ENCODE data around the gene GLIS2. TPM values are rescaled to one million over a fixed set of nuclear protein-coding genes. Genes with fewer than 3 reads are reported as not detected.

Gene GLIS2
- total RNA-seq, 2 experiments from 2014 or later: 0.15 to 0.25 TPM

DNA sequence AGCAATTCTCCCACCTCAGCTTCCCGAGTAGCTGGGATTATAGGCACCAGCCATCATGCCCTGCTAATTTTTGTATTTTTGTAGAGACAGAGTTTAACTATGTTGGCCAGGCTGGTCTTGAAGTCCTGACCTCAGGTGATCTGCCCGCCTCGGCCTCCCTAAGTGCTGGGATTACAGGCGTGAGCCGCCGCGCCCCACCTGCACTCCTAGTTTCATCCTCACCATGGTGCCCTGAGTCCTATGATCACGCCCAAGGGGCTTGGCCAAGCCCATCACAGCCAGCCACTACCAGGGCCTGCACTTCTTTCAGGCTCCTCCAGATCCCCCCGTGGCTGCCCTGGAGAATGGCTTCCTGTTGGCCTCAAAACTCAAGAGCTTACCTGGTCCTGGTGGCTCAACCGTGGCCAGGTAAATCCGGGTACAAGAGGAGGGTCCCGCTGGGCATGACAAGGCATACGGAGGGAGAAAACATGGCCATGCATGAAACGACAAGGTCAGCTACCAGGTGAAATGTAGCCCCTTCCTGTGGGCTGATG lies 22.6 kb upstream of the GLIS2 start:
- ChIA-PET CTCF (interaction anchor here (0.6 to 1.0 kb wide), 3 partner anchors 11 to 286 kb away, joined by 3 read pairs; no protein-coding TSS in a partner anchor), POLR2A (no interaction called here)

- ChIA-PET POLR2A (no interaction called here), CTCF (interaction anchor here (0.8 kb wide), 1 partner anchor 21 kb away, joined by 3 read pairs; no protein-coding TSS in a partner anchor)
Observed at GRCh38 chr16:4293822-4294457, 21.9 kb upstream of the GLIS2 start.

- ChIA-PET CTCF (no interaction called here), POLR2A (no interaction called here)
Observed at GRCh38 chr16:4295581-4295980, 20.3 kb upstream of the GLIS2 start.

DNA sequence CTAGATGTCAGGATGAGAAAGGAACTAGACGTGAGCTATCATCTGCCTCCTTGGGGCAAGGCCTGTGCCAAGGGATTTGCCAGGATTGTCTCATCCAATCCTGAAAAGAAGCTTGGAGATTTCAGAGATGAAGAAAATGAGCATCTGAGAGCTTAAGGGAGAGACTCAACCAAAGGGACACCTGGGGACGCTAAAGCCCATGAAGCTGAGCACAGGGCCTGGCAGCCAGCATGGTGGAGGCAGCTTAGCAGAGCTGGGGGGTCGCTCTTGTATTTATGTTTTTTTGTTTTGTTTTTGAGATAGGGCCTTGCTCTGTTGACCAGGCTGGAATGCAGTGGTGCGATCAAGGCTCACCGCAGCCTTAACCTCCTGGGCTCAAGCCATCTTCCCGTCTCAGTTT lies 18.4 kb upstream of the GLIS2 start:
- CTCF ChIA-PET: interaction anchor here (1.0 to 1.7 kb wide), 4 partner anchors 9 to 31 kb away, joined by 3 to 6 read pairs (median 4); no protein-coding TSS in a partner anchor
- POLR2A ChIA-PET: no interaction called here

DNA sequence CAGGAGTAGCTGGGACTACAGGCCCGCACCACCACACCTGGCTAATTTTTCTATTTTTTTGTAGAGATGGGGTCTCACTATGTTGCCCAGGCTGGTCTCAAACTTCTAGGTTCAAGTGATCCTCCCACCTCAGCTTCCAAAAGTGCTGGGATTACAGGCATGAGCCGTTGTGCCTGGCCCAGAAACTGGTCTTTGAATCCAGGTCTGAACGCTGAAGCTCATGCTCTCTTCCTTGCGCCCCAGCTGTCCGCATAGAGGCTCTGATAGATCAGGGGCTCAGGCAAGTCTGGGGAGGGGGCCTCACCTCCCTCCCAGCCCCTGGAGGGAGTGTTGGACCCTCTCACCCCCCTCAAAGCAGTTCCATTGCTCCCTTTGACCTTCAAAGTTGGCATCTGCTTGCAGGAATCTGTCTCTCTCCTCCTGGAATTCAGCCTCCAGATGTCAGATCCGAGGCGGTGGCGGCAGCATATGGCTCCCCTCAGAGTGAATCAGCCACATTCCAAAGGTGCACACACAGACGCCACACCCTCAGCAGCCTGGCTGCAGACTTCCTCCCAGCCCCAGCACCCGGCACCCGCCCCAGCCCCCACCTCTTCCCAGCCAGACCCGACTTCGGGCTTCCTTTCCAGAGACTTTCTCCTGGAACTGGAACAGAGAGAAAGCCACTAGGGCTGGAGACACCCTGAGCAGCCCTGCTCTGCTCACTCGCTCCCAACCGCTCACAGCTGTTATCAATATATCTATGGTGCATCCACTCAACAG lies 16.9 kb upstream of the GLIS2 start:
- CTCF ChIA-PET: interaction anchor here (1.4 to 1.6 kb wide), 2 partner anchors 11 to 29 kb away, joined by 3 read pairs; no protein-coding TSS in a partner anchor
- POLR2A ChIA-PET: no interaction called here

DNA sequence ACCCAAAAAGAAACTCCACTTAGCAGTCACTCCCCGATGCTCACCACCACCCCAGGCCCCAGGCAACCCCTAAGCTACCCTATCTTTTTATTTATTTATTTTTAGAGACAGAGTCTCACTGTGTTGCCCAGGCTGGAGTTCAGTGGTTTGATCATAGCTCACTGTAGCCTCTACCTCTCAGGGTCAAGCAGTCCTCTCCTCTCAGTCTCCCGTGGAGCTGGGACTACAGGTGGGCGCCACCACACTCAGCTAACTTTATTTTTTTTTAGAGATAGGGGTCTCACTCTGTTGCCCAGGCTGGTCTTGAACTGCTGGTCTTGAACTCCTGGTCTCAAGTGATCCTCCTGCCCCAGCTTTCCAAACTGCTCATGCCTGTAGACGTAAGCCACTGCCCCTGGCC lies 14.7 kb upstream of the GLIS2 start:
- POLR2A ChIA-PET: no interaction called here
- CTCF ChIA-PET: interaction anchor here (1.3 kb wide), 1 partner anchor 12 kb away, joined by 3 read pairs; no protein-coding TSS in a partner anchor

GRCh38 chr16:4301968-4302367 lies 13.9 kb upstream of the GLIS2 start:
- POLR2A ChIA-PET: no interaction called here
- CTCF ChIA-PET: interaction anchor here (1.3 kb wide), 1 partner anchor 13 kb away, joined by 3 read pairs; no protein-coding TSS in a partner anchor

- CTCF ChIA-PET: interaction anchor here (1.3 to 1.5 kb wide), 3 partner anchors 15 to 50 kb away, joined by 3 to 4 read pairs (median 4); no protein-coding TSS in a partner anchor
- POLR2A ChIA-PET: interaction anchor here (0.6 kb wide), 1 partner anchor 106 kb away, joined by 6 read pairs; no protein-coding TSS in a partner anchor
Observed at GRCh38 chr16:4303973-4304372, 11.9 kb upstream of the GLIS2 start.

GRCh38 chr16:4306470-4307214 lies 9.2 kb upstream of the GLIS2 start:
- ChIA-PET CTCF (interaction anchor here (0.7 to 2.6 kb wide), 6 partner anchors 10 to 53 kb away, joined by 3 to 9 read pairs (median 4); partner anchors contain the start of genes GLIS2 and TFAP4), POLR2A (interaction anchor here (0.5 to 1.5 kb wide), 4 partner anchors 34 to 45 kb away, joined by 3 read pairs; partner anchors contain the start of gene TFAP4)

- POLR2A ChIA-PET: interaction anchor here (0.9 to 1.1 kb wide), 2 partner anchors 37 to 54 kb away, joined by 3 read pairs; no protein-coding TSS in a partner anchor
- CTCF ChIA-PET: interaction anchor here (0.7 to 3.3 kb wide), 7 partner anchors 9 to 54 kb away, joined by 3 to 16 read pairs (median 4); partner anchors contain the start of genes GLIS2 and TFAP4
Observed at GRCh38 chr16:4307215-4308037, 8.4 kb upstream of the GLIS2 start.

DNA sequence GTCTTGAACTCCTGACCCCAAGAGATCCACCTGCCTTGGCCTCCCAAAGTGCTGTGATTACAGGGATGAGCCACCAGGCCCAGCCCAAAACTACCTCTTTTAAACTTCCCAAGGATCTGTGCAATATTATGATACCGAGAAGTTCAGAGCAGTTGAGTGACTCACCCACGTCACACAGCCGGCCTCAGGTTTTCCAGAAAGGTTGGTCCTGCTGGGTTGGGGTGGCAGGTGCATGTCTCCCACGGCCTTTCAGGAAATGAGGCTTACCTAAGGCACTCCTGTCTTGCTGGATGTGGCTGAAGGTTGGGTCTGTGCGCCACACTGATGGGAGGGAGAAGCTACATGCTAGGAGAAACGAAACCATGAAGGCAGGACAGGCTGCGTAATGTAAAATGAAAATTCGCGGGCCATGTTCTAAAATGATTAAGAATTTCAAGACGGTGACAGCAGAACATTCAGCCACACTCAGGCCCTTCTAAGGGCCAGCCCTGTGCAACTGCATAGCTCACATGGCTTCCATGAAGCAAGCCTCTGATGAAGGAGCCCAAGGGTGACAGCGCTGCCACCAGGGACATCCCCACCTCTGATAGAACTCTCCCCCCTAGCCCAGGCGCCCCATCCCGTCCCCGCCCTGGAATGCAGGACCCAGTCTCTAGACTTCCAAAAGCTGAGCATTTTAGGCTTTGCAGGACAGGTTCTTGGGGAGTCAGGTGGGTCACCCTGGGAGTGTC lies 6.6 kb upstream of the GLIS2 start:
- ChIA-PET CTCF (interaction anchor here (0.5 to 4.2 kb wide), 14 partner anchors 9 to 307 kb away, joined by 3 to 20 read pairs (median 3); partner anchors contain the start of gene TFAP4), POLR2A (interaction anchor here (0.7 to 0.9 kb wide), 2 partner anchors 19 to 35 kb away, joined by 3 read pairs; no protein-coding TSS in a partner anchor)

- ChIA-PET POLR2A (no interaction called here), CTCF (interaction anchor here (0.5 to 4.2 kb wide), 13 partner anchors 8 to 306 kb away, joined by 3 to 20 read pairs (median 3); partner anchors contain the start of gene TFAP4)
Observed at GRCh38 chr16:4309833-4310266, 6.0 kb upstream of the GLIS2 start.

- ChIA-PET POLR2A (interaction anchor here (0.7 kb wide), 1 partner anchor 124 kb away, joined by 4 read pairs; no protein-coding TSS in a partner anchor), CTCF (no interaction called here)
Observed at GRCh38 chr16:4313563-4314531, 2.0 kb upstream of the GLIS2 start.

DNA sequence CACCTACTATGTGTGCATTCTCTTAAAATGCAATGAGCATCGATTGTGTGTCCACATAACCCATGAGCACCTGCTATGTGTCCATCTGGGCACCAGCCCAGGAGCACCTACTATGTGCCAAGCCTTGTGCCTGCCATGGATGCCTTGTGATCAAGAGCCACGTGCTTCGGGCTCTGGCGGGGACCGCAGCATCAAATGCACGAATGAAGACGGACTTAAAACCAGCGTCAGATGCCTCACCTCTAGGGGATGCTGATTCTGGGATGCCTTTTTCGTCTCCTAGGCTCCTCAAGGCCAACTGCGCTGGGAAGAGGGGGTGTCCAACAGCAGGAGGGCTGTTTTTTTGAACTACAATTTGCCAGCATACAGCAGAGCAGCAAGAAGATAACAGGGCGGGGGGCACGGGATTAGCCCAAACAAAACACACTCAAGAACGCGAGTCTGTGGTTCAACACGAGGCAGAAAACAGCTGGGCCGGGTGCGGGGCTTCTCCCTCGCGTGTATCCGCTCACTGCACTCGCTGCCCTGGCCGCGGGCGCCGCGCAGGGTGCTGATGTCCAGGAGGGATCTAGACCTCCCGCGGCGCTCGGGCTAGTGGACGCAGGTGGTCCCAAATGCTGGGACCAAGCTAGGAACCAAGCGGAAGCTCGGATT lies 1.2 kb upstream of the GLIS2 start:
- CTCF ChIA-PET: interaction anchor here (1.1 kb wide), 1 partner anchor 46 kb away, joined by 3 read pairs; no protein-coding TSS in a partner anchor
- POLR2A ChIA-PET: interaction anchor here (0.6 kb wide), 1 partner anchor 1784 kb away, joined by 3 read pairs; the partner anchor contains the start of gene CEMP1

- ChIA-PET POLR2A (no interaction called here), CTCF (interaction anchor here (0.7 to 2.2 kb wide), 3 partner anchors 9 to 65 kb away, joined by 3 to 9 read pairs (median 3); no protein-coding TSS in a partner anchor)
Observed at GRCh38 chr16:4316108-4316863, 419 bp downstream of the GLIS2 start.

Data from activated CD8-positive, alpha-beta memory T cell treated with anti-CD3 and anti-CD28 coated beads for 36 hours (primary cell).